Hepatocyte (in vitro differentiated cells): ENCODE results near the gene BEX3.

Source experiments
- CTCF ChIP-seq: fragments of 200-600 bp; sonication (generic); IDR thresholded peaks from 2 replicates; pipeline ENCODE4 v1.5.1; 2016; ENCODE audit warnings: antibody characterized with exemption, mild to moderate bottlenecking; ENCODE audit not compliant: poor library complexity
- EZH2 ChIP-seq: fragments of 200-600 bp; sonication (generic); IDR thresholded peaks from 2 replicates; pipeline ENCODE4 v1.6.1; 2016; ENCODE audit warnings: antibody characterized with exemption, mild to moderate bottlenecking, borderline replicate concordance

DNA sequence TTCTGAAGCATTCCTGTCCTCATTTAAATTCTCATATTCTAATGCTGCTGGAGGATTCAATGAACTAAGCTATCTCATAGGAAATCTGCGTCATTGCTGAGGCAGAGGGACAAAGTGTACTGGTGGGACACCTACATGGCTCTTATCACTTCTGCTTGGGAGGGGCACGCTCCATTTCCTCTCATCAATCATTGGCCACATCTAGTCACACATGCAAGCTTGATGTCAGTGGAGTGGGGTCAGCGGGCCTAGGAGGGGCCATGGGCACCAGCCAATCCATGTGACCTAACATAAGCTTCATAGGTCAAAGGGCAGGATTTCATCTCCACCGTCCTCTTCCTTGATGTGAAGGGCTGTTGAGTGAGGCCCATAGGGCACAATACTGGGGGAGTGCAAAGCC lies 21.4 kb downstream of the BEX3 start:
- TF ChIP-seq CTCF (no peak), EZH2 (no peak)
